ENCODE measurements around the gene BCR.

BCR gene

DNA sequence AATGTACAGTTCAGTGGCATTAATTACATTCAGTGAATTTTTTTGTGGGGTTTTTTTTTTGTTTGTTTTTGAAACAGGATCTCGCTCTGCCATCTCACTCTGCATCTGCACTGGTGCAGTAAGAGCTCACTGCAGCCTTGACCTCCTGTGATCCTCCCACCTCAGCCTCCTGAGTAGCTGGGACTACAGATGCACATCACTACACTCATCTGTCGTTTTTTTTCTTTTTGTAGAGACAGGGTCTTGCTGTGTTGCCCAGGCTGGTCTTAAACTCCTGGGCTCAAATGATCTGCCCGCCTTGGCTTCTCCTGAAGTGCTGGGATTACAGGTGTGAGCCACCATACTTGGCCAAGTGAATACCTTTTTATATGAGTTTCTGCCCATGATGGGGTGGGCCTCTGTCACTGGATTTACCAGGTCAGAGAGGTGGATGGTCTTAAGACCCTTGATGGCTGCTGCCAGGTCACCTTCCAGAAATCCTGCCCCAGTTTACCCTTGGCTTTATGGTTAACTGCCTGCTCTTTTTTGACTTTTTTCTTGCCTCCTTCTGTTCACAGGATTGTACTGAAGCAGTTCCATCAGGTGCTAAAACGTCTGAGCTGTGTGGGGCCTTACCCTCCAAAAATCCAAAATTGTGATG, 22.6 kb downstream of the BCR start:
- DNase-seq: no peak

DNA sequence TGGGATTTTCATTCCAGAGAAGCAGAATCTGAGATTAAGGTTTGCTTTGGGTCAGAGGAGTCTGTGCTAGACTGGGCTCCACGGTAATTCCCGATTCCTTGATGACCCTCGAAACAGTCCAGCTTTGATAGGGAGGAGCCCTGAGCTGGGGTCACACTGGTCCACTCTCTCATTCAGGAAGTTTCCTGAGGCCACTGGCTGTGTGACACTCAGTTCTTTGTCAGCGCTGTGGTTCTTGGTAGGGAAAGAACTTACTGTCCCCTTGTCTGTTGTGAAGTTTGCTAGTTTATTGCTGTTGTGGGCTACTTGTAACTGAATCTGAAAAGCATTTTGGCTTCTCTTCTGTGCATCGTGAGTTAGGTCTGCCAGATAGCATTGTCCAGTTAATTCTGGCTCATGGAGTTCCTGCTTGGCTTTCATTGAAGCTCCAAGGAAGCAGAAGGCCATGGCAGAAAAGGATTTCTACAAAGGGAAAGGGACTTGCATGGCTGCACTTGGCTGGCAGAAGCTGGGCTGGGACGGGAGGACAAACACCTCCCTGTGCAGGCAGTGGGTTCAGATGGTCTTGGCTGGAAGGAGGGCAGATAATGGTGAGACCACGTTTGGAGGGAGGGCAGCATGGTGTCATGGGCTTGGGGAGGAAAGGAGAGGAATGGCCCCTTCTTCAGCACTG, 23.3 kb downstream of the BCR start:
- DNase-seq: no peak

DNA sequence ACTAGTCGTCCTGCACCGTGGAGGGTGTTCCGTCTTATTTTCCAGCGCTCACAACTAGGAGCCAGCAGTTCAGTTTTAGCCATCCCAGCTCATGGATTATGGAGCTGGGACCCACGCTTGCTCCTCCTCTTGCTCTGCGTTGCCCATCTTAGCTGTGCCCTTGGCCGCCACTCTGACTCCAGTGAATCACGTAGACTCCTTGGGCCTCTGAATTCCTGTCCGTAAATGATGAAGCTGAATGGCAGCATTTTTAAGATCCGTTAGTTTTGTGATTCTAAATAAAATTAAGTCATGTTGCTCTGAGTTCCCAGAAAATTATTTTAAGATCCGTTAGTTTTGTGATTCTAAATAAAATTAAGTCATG, 23.8 kb downstream of the BCR start:
- no peak for DNase-seq

DNA sequence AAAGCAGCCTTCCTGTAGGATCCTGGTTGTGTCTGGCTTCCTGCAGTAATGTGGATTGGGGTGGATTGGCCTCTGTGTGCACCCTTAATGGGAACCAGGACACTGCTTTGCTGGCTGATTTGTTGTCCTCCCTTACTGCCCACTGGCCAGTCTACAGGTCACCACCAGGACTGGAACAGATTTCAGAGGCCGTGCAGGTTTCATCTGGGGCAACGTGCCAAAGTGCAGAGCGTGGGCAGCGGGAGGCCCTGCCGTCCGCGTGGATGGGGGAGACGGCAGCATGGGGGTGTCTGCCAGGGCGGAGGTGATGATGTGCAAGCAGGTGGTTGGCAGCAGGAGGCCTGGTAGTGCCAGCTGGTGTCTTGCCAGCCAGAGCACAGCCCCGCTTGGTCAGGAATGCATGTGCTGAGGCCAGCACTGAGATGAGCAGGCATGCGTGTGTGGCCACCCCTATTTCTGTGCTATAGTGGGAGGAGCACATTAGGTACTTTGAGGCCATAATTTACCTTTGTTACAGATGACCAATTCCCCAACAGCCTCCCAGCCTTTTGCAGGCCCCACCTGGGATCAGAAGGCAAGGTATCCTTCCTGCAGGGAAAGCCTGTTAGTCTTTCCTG, 24.3 kb downstream of the BCR start:
- no peak for DNase-seq

DNA sequence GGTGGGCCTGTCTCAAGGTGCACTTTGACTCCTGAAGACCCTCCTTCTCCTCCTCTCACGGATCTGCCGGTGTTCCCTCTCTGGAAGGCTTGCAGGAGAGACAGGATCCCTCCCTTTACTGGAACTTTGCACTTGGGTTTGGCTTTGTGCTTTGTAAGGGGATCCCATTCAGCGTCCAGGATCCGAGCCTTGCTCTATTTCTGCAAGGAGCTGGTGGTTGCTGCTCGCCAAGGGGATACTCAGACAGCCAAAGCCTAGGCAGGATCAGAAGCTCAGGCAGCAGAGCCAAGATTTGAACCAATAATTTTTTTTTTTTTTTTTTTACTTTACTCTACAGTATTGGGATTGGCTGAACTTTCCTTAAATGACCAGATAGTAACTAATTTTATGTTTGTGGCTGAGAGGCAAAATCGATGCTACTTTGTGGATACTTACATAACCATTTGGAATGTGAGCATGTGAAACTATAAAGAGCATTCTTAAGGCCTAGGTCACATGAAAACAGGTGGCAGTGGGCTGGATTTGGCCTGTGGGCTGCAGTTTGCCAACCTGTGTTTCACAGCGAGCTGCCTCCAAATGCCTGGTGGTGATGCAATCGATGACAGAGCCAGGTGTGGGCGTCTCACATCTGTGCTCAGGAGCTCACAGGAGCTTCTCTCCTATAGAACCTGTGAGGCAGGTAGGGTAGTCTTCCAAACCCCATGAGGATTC, 25.2 kb downstream of the BCR start:
- DNase-seq: no peak

DNA sequence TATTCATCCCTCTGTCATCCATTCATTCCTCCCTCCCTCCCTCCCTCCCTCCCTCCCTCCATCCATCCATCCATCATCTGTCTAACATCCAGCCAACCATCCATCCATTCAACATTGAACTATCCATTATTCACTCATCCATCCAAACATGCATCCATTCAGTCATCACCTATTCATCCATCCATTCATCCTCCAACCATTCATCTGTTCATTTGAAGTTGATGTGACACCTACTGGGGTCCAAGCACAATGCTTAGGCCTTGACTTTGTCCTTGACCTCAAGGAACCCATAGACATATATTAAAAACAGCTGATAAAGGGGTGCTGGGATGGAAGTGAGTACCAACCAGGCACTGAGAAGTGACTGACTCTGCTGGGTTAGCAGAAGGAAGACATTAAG, 26.6 kb downstream of the BCR start:
- no peak for DNase-seq

DNA sequence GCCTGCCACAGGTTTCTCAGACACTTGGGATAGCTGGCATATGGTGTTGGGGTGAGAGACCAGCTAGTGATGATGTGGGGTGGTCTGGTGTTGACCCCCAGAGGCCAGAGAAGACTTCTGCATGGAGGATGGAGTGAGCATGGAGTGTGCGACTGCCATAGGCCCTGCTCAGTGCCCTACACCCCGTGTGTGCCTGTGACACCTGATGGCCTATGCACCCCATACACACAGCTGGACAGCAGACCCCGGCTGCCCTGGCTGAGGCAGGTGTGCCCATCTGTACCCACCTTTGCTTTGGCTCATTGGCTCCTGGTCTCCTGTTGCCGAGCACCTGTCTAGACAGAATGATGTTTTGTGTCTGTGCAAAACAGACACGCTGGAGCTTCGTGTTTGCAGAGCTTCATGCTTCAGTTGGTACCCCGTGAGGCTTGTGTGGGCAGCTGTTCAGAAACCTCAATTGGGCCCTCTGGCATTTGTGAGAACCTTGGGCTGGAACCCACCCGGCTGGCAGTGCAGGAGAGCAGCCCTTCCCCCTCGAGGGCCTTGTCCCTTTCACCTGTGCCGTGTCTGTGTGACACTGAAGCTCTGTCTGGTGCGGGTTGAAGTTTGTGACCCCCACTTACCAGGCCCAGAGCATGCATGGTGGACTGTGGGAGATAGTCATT, 27.6 kb downstream of the BCR start:
- no peak for DNase-seq

DNA sequence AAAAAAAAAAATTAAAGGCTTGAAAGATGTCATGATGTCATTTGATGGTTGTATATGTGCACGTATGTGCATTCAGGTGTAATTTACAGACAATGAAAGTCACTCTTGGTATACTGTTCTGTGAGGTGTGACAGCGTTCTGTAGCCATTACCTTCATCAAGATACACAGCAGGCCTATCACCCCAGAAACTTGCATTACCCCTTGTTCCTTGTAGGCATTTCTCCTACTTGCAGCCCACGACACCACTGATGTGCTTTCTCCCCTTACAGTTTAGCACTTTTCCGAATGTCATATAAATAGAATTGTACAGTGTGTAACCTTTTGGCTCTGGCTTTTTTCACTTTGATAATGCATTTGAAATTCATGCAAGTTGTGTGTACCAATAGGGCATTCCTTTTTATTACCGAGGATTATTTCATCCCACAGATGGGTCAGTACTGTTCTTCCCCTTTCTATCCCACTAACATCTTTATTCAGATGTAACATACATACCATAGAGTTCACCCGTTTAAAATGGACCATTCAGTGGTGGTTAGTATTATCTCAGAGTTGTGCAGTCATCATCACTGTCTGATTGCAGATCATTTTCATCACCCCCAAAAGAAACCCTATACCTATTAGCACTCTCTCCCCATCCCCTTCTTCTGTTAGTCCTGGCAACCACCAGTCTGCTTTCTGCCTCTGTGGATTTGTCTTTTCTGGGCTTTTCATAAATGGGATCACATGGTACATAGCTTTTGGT, 30.3 kb downstream of the BCR start:
- DNase-seq: no peak

DNA sequence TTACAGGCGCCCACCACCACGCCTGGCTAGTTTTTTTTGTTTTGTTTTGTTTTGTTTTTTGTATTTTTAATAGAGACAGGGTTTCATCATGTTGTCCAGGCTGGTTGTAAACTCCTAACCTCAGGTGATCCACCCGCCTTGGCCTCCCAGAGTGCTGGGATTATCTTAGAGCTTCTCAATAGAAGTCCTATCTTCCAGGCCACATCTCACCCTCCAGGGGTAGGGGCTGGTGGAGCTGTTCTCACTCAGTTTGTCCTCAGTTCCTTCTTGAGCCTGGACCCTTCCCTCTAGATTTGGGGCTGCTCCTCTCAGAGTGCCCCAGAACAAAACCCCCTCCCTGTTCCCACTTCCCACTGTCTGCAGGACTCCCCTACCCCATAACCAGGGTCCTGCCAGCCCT, 31.3 kb downstream of the BCR start:
- no peak for DNase-seq

DNA sequence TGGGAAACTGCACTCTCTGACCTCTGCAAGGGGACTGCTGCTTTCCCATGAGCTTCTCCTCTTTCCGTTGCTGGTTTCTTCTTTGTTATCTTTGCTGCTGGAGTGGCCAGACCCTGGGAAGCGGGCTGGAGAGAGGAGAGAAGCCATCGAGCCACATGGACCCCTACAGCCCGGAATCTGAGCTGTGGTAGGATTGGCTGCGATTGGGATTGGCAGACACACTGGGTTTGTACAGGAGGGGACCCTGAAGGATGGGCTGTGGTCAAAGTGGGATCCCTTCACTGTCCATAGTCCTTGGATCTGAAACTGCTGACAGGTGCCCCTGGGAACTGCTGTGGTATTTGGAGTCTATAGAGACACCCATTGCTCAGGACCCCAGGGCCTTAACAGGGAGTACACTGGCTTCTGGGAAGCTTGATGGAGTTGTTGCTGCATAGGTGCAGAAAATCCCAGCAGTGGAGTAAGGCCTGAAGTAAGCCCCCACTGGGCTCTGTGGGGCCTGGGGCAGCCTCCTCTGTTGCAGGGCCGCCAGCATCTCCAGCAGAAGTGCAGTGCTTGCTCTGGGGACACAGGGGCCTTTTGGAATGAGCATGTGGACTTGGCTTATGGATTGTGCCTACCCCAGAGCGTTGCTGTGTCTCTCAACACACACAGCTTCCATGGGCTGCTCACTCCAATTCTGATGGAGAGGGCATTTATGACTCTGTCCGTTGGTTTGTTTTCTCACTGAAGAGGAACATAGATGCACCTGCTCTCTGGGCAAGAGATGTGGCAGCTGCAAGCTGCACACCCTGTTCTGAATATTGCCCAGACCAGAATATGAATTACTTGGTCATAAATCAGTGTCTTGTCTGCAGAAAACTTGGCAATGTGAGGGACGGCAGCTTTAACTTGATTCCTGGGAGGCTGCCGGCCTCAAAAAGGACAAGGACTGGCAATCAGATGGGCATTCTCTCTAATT, 32.0 kb downstream of the BCR start:
- DNase-seq: no peak

DNA sequence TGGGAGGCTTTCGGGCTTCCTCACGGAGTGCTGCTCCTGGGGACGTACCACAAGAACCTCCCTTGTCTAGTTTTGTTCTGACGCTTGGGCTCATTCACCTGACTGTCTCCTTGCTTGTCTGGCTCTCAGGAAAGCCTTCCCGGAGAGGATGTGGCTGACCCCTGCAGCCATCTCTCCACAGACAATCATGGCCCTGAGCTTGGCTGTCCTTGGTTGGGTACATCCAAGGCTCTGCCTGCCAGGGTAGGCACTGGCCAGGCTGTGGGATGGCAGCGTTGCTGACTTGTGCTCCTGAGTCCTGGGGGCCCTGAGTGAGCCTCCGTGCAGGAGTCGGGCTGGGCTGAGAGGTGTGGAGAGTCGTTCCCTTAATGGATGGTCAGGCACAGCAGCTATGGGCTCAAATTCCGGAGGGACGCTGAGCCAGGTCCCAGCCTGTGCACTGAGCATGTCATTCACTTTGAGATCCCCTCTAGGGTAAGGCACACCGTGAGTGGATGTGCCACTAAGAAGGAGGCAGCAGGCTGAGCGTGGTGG, 32.8 kb downstream of the BCR start:
- no peak for DNase-seq

DNA sequence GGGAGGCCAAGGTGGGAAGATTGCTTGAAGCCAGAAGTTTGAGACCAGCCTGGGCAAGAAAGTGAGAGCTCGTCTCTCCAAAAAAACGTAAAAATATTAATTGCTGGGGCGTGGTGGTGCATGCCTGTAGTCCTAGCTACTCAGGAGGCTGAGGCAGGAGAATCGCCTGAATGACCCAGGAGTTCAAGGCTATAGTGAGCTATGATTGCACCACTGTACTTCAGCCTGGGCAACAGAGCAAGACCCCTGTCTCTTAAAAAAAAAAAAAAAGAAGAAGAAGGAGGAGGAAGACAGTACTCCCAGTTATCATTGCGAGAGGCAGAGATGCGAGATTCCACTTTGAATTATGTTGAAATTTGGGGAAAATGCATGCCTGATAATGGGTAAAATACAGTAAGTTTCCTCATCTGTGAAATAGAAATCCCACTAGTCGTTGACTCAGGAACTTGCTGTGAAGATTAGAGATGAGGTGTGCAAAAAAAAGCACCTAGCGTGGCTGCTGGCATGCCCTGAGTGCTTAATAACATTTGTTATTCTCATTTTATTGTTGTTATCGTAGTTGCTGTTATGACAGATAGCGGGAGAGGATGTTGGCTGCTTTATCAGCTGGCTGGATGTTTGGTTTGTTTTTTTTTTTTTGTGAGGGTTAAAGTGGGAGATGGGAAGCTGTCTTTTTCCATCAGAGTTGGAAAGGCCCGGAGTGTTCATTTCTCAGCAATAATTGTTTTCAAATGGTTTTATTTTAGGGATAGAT, 33.4 kb downstream of the BCR start:
- no peak for DNase-seq

DNA sequence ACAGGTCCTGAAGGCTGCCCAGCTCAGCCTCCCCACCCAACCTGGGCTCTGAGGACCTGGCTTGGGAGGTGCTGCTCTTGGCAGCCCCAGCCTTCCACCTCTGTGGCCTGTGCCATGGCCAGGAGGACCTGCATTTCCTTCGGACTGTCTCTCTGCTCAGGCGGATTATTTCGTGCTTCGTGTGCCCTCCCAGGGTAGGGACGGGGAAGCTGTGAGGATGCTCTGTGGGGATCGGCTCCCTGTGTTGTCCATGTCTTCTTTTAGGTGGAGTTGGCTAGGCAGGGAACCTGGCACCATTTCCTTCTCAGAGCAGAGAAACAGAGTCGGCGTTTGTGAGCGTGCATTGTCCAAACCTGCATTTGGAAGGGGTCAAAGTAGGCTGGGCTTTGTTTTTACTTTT, 34.1 kb downstream of the BCR start:
- no peak for DNase-seq

DNA sequence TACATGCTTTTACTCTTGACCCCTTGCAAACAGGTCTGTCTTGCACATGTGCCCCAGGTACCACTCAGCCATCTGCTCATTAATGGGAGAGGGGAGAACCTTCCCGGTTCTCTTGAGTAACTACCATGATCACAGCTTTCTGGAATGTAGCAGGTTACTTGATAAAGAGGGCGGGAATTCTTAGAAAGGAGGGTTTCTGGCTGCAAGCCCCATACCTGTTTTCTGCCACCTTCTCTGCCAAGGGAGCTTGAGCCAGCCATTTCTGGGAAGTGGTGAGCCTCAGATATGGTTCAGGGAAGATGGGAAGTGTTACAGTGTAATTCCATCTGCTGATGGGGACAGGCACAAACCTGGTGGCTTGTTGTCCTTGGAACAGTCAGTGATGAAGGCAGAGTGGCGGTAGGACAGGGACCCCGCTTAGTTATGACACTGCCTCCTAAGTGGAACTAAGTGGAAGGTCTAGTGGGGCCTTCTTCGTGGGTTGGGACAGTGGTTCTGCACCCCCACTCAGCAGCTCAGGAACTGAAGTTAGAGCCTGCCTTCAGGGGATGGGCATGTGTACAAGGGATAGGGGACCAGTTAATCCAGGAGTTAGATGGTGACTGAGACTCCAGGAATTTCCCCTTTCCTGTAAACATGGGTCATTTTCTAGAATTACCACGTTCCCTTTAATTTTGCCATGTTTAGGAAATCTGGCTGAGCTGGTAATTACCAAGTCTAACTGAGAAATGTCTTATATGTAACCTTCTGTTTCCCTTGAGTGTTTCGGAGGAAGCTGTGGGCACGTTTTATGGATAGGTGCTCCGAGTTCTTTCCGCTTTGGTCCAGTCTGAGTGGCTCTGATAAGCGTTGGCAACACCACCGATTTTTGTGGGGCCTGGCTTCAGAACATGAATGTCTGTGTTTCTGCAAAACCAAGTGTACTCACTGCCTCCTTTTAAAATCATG, 35.3 kb downstream of the BCR start:
- no peak for DNase-seq

DNA sequence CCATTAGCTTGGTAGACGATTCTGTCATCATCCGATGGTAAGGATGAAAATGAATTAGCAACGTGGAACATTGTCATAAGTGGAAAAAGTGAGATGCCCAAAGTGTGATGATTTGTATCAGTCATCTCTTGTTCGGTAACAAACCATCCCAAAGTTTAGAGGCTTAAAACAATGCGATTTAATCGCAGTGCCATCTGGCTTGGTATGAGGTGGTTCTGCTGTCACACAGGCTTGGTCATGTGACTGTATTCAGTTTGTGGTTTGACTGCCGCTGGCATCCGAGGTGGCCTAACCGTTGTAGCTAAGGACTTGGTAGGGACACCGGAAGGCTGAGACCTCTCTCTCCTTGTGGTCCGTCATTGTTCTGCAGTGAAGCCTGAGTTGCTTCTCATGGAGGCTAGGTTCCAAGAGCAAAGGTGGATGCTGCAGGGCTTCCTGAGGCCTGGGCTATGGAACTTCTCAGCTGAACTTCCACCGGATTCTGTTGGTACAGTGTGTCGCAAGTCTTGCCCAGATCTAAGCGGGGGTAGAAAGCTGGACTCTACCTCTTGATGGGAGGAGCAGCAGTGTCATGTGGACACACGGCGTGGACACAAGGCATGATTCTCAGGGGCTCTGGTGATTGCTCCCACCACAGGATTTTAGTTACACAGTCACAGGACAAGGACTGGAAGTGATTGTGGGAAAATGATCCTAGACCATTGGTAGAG, 36.3 kb downstream of the BCR start:
- DNase-seq: no peak

DNA sequence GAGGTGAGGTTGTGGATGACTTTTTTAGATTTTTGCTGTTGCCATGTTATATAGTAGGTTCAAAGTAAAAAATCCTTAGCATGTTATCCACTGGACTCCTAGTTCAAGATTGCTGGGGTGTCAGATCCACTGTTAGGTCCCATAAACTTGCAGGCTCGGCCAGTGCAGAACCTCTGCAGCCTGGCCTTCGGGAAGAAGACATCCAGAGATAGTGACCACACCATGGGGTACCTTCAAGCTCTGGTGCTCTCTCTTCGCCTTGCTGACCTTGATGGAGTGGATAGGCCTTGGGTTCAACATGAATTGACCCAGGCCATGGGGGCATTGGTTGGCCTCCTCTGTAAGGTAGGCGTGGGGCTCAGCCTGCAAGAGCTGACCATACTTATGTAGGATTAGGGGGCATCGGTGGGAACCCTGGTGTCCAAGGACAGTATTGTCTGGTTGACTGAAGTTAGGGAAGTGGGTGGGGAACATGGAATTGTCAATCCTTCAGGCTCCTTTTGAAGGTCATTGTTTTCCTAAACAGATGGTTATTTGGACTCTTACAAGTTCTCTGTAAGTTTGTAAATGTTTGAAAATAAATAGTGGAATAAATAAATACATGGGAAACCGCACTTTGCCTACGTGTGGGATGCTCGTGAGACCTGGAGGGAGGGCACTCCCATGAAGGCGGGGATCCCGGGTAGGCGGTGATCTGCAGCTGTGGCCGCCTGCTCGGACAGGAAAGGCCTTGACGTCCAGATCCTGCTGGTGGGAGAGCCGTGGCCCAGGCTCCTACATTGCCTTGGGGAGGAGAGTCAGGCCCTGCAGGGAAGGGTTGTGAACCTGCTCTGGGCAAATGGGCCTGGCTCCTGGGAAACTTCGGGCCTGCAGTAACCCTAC, 37.1 kb downstream of the BCR start:
- no peak for DNase-seq

DNA sequence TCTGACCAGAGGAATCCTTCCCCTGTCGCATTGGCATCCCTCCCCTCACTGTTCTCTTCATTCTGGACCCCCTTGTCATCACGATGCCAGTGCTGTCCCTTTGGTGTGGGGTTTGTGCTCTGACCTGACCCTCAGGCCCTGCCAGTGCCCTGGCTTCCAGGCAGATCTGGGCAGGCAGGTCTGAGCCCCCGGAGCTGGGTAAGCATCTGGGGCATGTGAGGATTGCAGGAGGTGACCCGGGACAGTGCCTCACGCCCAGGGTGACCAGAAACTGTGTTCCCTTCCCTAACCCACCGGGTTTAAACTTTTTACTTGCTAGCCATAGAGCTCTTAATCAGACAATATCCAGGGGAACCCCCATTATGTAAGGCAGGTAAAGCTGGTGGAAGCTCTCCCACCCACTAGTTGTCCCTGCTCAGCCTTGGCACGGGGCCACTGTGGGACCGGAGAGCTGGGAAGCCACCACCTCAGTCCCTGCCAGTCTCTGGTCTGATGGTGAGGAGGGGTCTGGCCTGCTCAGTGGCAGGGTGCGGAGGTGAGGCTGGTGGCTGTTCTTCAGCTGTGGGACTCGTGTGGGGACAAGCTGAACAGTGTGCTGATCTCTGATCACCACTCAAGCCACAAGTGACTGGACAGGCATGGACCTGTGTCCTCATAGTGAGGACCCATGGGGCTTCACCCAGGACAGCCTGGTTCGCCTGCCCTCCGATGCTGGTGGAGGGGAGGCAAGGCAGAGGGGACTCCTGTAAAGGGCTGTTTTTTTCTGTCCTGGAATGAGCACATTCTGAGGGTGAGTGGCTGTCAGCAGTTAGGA, 38.0 kb downstream of the BCR start:
- DNase-seq: no peak

Measured in islet precursor cell (in vitro differentiated cells).